Thymus (tissue), 11 donors: ENCODE results near the gene ESR2. TPM values are rescaled to one million over a fixed set of nuclear protein-coding genes. Genes with fewer than 3 reads are reported as not detected.

Experiments used
- DNase-seq, 9 donors: peaks; one replicate each; pipeline ENCODE4 v3.0.0-alpha.2; 2013; ENCODE audit warnings: low spot score in 9 of 9, low read depth in 6 of 9, missing footprints in 1 of 9
- H3K27ac ChIP-seq, 2 donors: one replicate each; pipeline ENCODE4 v1.5.1; 2013; ENCODE audit warnings: control low read depth in 1 of 2, low read depth in 1 of 2, low read length in 1 of 2, mild to moderate bottlenecking in 1 of 2, moderate library complexity in 1 of 2
- H3K27me3 ChIP-seq, 2 donors: one replicate each; pipeline ENCODE4 v1.5.1; 2013; ENCODE audit warnings: low read length in 1 of 2; ENCODE audit not compliant: control insufficient read depth in 2 of 2, insufficient read depth in 1 of 2
- H3K36me3 ChIP-seq, 2 donors: one replicate each; pipeline ENCODE4 v1.5.1; 2013; ENCODE audit warnings: low read length in 1 of 2, mild to moderate bottlenecking in 1 of 2, moderate library complexity in 1 of 2; ENCODE audit not compliant: control insufficient read depth in 2 of 2, insufficient read depth in 2 of 2
- H3K4me1 ChIP-seq, 2 donors: one replicate each; pipeline ENCODE4 v1.5.1; 2013; ENCODE audit warnings: low read length in 2 of 2; ENCODE audit not compliant: control insufficient read depth in 2 of 2, insufficient read depth in 2 of 2
- H3K4me3 ChIP-seq, 2 donors: one replicate each; pipeline ENCODE4 v1.5.1; 2013; ENCODE audit warnings: low read length in 2 of 2, control low read depth in 1 of 2, mild to moderate bottlenecking in 1 of 2
- H3K9me3 ChIP-seq, 2 donors: one replicate each; pipeline ENCODE4 v1.5.1; 2013; ENCODE audit warnings: low read length in 1 of 2, mild to moderate bottlenecking in 1 of 2; ENCODE audit not compliant: control insufficient read depth in 2 of 2, insufficient read depth in 1 of 2
- WGBS: extraction: QIAGEN DNeasy Blood & Tissue Kit; methylation state at CpG from one replicate; pipeline ENCODE4 v1.1.7; 2013; 5-methylcytosine and 5-hydroxymethylcytosine counted together
- polyA plus RNA-seq: library from polyadenylated mRNA; stranded (reverse); fragments of 200-250 nt; gene quantifications from one replicate; pipeline ENCODE4 v1.2.3, GENCODE V29; 2013
- total RNA-seq: library from RNA; stranded (reverse); fragments of 120-200 nt; gene quantifications from one replicate; pipeline ENCODE4 v1.2.4, GENCODE V29; 2013
- donor health status: healthy.

The ESR2 gene
- total and polyA plus RNA-seq, 2 donors, result 0.52 to 2.3 TPM

DNA sequence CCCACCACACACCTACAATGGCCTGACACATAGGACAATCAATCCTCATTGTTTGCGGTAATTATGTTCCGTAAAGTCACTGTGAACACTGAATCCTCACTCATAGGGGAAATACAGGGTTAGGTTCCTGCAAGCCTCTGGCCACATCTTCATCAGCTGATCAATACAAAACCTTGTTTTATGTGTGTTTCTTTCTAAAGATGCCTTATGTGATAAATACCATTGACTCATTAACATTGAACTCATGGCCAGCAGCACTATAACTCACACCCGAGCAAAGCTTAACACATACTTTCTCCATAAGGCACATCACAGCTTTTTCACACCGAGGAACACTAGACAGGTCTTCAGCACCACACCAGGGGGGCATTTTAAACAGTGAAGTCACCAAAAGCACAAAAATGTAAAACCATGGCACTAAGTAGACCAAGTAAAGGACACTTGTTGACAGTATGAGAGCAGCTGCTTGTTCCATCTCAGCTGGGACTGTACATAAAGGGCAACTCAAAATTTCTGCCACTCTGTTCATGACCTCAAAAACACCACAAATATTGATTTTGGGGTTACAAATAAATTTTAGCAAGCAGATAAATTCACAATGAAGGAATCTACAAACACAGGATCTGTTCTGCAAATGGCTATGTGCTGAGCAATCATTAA, 60.5 kb downstream of the ESR2 start:
- no peak for DNase-seq
- Histone ChIP-seq H3K4me3 (peak overlapping the region in 1 of 2 donors; percentile 35), H3K9me3 (no peaks in the 10 kb centered on the region), H3K36me3 (peaks cover 16 to 18% of the 10 kb centered on the region in 2 donors), H3K27me3 (no peaks in the 10 kb centered on the region), H3K4me1 (peaks cover 34 to 44% of the 10 kb centered on the region in 2 donors), H3K27ac (no peak overlapping the region)
- WGBS, result 98% methylated on average over 4 of the region's 4 CpGs

DNA sequence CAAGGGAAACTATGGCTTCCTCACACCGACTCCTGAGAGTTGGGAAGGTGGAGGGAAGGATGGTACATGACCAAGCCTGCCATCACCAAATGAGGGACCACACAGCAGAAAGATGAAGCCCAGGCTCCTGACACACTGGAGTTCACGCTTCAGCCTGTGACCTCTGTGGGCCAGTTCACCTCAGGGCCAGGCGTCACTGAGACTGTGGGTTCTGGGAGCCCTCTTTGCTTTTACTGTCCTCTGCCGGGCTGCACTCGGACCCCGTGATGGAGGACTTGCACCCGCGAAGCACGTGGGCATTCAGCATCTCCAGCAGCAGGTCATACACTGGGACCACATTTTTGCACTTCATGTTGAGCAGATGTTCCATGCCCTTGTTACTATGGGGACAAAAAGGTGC, 61.2 kb downstream of the ESR2 start:
- WGBS, result 97% methylated on average over 9 of the region's 9 CpGs
- no peak for DNase-seq

DNA sequence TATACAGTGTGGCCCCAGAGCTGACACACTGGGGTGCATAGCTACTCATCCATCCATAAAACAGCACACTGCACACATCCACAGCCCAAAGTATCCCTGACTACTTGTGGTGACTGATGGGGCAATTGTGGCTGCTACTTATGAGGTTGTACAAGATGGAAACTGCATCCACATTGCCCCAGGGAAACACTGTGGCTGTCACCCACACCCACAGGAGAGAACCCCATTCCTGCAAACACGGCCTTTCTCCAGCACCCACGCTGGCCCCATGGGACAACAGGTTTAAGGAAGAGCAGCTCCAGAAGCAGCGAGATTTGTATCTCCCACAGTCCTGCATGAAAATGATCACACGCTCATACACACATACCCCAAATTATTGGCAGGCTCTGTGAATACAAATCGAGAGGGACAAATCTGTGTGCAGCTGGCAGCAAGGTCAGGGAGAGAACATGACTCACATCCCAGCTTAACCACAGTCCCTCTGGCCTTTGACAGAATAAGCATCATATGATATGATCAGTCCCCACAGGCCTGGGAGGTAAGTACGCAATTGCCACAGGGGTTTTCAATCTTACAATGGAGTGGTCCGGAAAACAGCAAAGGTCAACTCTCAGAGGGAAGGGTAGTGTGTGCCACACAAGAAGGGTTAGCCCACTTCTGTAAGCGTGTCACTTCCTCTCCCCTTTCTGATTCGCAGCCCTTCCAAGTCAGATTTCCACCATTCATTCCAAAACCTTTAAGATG, 61.9 kb downstream of the ESR2 start:
- WGBS, result 94% methylated on average over 9 of the region's 9 CpGs
- no peak for DNase-seq
- H3K4me1 ChIP-seq, result peaks cover 26 to 35% of the 10 kb centered on the region in 2 donors
- no peak overlapping the region for H3K4me3 ChIP-seq
- H3K27me3 ChIP-seq, result no peaks in the 10 kb centered on the region
- H3K27ac ChIP-seq, result no peak overlapping the region
- peaks cover 16 to 25% of the 10 kb centered on the region in 2 donors for H3K36me3 ChIP-seq
- no peaks in the 10 kb centered on the region for H3K9me3 ChIP-seq

More for the DNA sequence above, 61.2 kb downstream of the ESR2 start:
- no peaks in the 10 kb centered on the region for H3K27me3 ChIP-seq
- H3K27ac ChIP-seq, result no peak overlapping the region
- no peaks in the 10 kb centered on the region for H3K9me3 ChIP-seq
- H3K36me3 ChIP-seq, result peaks cover 16 to 23% of the 10 kb centered on the region in 2 donors
- H3K4me1 ChIP-seq, result peaks cover 27 to 38% of the 10 kb centered on the region in 2 donors
- no peak overlapping the region for H3K4me3 ChIP-seq

DNA sequence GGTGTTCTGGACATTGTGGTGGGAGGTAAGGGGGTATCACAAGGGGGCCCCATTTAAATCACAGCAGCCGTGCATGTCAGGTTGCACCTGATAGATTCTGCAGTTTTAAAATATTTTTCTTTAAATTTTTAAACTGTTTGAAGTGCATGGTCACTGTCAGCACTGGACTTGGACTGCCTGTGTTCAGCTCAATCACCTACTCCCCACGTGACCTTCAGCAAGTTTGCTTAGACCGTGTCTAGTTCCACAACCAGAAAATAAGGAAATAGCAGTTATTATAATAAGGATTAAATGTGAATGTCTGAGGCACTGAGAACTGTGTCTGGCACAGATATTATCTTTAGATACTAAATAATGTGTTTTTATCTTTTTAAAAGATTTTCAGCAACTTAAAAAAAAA, 64.7 kb downstream of the ESR2 start:
- Histone ChIP-seq H3K36me3 (peaks cover 27 to 44% of the 10 kb centered on the region in 2 donors), H3K4me3 (no peak overlapping the region), H3K4me1 (peaks cover 4 to 11% of the 10 kb centered on the region in 2 donors), H3K27me3 (no peaks in the 10 kb centered on the region), H3K27ac (no peak overlapping the region), H3K9me3 (no peaks in the 10 kb centered on the region)
- DNase-seq, result no peak
- 97% methylated on average over 3 of the region's 3 CpGs for WGBS

DNA sequence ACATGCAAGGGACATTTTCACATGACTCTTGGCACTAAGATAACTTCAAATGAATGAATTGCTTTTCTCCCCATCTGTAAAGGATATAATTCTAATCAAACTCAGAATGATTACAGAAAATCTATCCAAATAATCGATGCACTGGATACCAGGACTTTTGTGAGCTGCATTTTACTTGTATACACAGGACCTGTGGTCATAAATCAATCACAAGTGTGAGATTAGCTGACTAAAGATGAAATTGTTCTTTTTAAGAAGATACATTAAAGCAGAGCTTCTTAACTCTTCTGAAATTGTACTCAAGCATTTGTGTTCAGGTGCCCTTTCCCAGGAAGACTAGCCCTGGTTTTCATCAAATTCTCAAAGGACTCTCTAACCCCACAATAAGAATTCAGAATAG, 66.3 kb downstream of the ESR2 start:
- H3K27me3 ChIP-seq, result no peaks in the 10 kb centered on the region
- H3K4me1 ChIP-seq, result no peaks in the 10 kb centered on the region
- H3K27ac ChIP-seq, result no peak overlapping the region
- no peaks in the 10 kb centered on the region for H3K9me3 ChIP-seq
- WGBS, result 97% methylated on average over 1 of the region's 1 CpG
- no peak for DNase-seq
- peaks cover 38 to 51% of the 10 kb centered on the region in 2 donors for H3K36me3 ChIP-seq
- H3K4me3 ChIP-seq, result no peak overlapping the region

DNA sequence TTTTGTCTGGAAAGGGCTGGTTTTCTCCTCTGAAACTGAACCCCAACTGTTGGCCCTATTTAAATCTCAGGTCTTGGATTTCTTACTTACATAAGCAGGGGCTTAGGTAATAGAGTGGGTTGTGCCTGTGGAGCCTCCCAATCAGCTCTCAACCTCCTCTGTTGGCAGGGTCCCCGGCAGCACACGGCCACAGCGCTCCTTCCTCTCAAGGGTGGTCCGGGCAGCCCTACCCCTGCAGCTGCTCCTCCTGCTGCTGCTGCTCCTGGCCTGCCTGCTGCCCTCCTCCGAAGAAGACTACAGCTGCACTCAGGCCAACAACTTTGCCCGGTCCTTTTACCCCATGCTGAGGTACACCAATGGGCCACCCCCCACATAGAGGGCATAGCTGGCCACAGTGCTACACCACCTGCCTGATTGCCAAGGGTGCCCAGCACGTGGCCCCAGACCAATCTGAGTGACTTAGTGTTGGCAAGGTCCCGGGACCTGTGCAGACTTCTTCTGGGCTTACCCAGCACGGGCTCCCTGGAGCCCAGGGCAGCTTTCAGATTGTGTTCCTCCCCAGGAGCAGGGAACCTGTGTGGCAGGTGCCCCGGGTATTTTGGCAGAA, 68.9 kb downstream of the ESR2 start:
- H3K27me3 ChIP-seq, result no peaks in the 10 kb centered on the region
- no peak overlapping the region for H3K4me3 ChIP-seq
- 98% methylated on average over 10 of the region's 10 CpGs for WGBS
- DNase-seq, result no peak
- peaks cover 6% of the 10 kb centered on the region in 2 donors for H3K4me1 ChIP-seq
- H3K36me3 ChIP-seq, result peaks cover 53 to 63% of the 10 kb centered on the region in 2 donors
- no peaks in the 10 kb centered on the region for H3K9me3 ChIP-seq
- no peak overlapping the region for H3K27ac ChIP-seq

DNA sequence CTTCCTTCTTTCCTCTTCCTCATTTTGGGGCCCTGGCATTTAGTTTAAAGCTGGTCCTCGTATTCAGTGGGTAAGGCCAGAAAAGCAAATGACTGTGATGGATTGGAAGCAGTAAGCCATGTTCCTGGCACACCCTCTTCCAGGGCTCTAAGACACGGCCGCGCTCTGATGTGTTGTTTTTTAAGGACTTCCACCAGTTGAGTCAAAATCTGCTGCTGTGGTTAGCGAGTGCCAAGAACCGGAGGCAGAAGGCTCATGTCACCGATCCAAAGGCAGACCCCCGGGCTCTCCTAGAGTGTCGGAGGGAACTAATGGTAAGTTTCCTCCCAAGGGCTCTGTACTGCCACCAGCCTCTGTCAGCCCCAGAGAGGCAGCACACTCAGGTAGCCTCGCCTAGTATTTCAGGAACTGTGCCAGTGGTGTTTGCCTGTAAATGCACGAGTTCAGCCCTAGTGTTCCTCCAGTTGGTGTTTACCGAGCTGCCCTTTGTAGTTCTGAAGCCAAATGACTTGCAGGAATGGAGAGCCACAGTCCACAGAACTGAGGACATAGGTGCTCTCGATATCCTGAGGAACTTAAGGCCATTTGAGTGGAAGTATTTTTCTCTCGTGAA, 72.7 kb downstream of the ESR2 start:
- H3K9me3 ChIP-seq, result no peaks in the 10 kb centered on the region

DNA sequence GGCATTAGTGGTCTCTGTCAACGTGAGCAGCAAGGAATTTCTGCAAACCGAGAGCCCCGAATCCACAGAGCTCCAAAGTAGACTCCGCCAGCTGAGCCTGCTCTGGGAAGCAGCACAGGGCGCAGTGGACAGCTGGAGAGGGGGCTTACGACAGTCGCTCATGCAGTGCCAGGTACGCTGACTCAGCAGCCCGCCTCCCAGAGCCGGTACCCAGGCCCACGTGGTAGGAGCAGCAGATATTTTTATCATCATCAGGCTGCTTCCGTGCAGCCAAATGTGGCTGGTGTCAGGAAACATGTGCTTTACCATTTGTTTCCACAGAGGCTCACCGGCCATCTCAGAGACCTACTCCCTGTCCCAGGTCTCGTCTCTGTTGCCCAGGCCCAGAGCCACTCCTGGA, 73.7 kb downstream of the ESR2 start:
- H3K27me3 ChIP-seq, result no peaks in the 10 kb centered on the region
- DNase-seq, result peak in 2 of 9 donors; percentile 33 to 41
- H3K36me3 ChIP-seq, result peaks cover 72 to 77% of the 10 kb centered on the region in 2 donors
- H3K27ac ChIP-seq, result no peak overlapping the region
- 20% methylated on average over 14 of the region's 14 CpGs for WGBS
- no peaks in the 10 kb centered on the region for H3K9me3 ChIP-seq
- peaks cover 6 to 10% of the 10 kb centered on the region in 2 donors for H3K4me1 ChIP-seq
- no peak overlapping the region for H3K4me3 ChIP-seq

More for the DNA sequence above, 72.7 kb downstream of the ESR2 start:
- Histone ChIP-seq H3K27ac (no peak overlapping the region), H3K4me3 (no peak overlapping the region), H3K36me3 (peaks cover 66 to 70% of the 10 kb centered on the region in 2 donors), H3K27me3 (no peaks in the 10 kb centered on the region), H3K4me1 (peaks cover 6 to 10% of the 10 kb centered on the region in 2 donors)
- WGBS, result 77% methylated on average over 14 of the region's 14 CpGs
- no peak for DNase-seq

DNA sequence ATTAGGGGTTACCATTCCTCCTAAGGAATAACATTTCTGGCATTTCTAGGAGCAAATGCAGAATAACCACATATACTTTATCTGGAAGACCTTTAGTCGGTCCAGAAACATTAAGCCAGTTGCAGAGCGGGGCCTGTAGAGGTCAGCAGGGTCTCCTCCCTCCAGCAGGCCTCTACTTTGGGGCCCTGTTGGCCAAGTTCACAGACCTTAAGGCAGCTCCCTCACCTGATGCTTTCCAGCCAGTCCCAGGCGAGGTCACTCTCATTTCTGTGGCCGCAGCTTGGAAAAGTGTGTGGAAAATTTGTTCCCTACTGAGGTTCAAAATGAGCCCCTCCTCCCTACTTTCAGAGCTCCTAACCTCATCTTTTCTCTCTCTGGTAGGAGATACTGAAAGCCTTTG, 74.1 kb downstream of the ESR2 start:
- H3K27ac ChIP-seq, result no peak overlapping the region
- peaks cover 6 to 10% of the 10 kb centered on the region in 2 donors for H3K4me1 ChIP-seq
- WGBS, result 90% methylated on average over 4 of the region's 4 CpGs
- H3K27me3 ChIP-seq, result no peaks in the 10 kb centered on the region
- H3K36me3 ChIP-seq, result peaks cover 72 to 75% of the 10 kb centered on the region in 2 donors
- no peak for DNase-seq
- no peaks in the 10 kb centered on the region for H3K9me3 ChIP-seq
- H3K4me3 ChIP-seq, result no peak overlapping the region
